ENCODE data around the gene HILPDA. TPM values are rescaled to one million over a fixed set of nuclear protein-coding genes. Genes with fewer than 3 reads are reported as not detected.

Gene HILPDA
- total and polyA plus RNA-seq, 10 of the 15 experiments (the other 5 are each of a cell fraction or from before 2014, with no cell fraction given), result 12.0 to 232 (median 26.4) TPM

DNA sequence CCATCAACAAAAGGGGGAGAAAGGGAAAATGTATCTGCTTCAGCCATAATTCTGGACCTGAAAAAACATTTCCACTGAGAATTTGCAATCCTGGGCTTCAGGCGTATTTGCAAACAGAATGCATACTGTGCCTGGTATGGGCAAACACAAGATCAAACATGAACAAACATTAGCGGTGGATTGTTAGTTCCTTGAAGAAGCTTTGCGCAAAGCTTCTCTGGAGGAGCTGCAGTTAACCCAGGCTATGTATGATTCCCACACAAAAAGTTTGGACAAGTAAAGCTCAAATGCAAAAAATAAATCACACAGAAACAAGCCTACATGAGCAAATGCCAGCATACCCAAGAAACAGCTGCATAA lies 20.4 kb upstream of the HILPDA start:
- WGBS (ENCODE audit: insufficient coverage, insufficient replicate concordance, low lambda C conversion rate, missing lambda C conversion rate), result 87% methylated on average over 3 of the region's 3 CpGs
- SMC1A ChIA-PET (ENCODE audit: uncharacterized antibody, unreplicated experiment), result interaction anchor here (0.7 to 14.8 kb wide), 8 partner anchors 8 to 245 kb away, joined by 3 to 296 read pairs (median 4); partner anchors contain the start of gene HILPDA
- Histone ChIP-seq H3K4me1 (ENCODE audit: control insufficient read depth, insufficient read depth, low read length) (peaks cover 4% of the 10 kb centered on the region), H3K27me3 (replicated peaks in 1 of 2; ENCODE audit: control insufficient read depth in 2 of 2, insufficient read depth in 2 of 2, low read length in 1 of 2) (no peaks in the 10 kb centered on the region), H2AFZ (ENCODE audit: control insufficient read depth, low read depth, low read length) (no peak overlapping the region), H4K20me1 (ENCODE audit: control insufficient read depth, insufficient read depth) (no peaks in the 10 kb centered on the region), H3K27ac (ENCODE audit: control insufficient read depth, insufficient read depth) (no peak overlapping the region), H3K9ac (ENCODE audit: control insufficient read depth, insufficient read depth, low read length) (no peak overlapping the region), H3K9me3 (replicated peaks; ENCODE audit: control insufficient read depth, insufficient read depth, low read length) (no peaks in the 10 kb centered on the region; the same call in 1 of the 3 replicates), H3K79me2 (ENCODE audit: control insufficient read depth, insufficient read depth, low read length) (no peaks in the 10 kb centered on the region), H3K4me2 (ENCODE audit: control insufficient read depth, insufficient read depth) (no peak overlapping the region), H3K4me3 (no peak overlapping the region), H3K36me3 (ENCODE audit: control insufficient read depth in 2 of 2, insufficient read depth in 2 of 2, low read length in 1 of 2) (no peaks in the 10 kb centered on the region)
- CTCF ChIA-PET, result interaction anchor here (0.6 to 16.0 kb wide), 9 partner anchors 8 to 48 kb away, joined by 3 to 463 read pairs (median 6); partner anchors contain the start of gene HILPDA
- BruUV-seq (replicated peaks), result no TSS peak
- in situ Hi-C loops (cut with MboI) (no loop called here), intact Hi-C loops (cut with micrococcal nuclease; ENCODE audit: unreplicated experiment) (no loop called here)
- POLR2A ChIA-PET, result interaction anchor here (0.6 to 3.7 kb wide), 4 partner anchors 9 to 26 kb away, joined by 4 to 31 read pairs (median 6); partner anchors contain the start of gene HILPDA
- FAIRE-seq (no peak), ATAC-seq (no peak), DNase-seq (ENCODE audit: low read depth, low spot score) (no peak)
- TF ChIP-seq, protein P1, sequence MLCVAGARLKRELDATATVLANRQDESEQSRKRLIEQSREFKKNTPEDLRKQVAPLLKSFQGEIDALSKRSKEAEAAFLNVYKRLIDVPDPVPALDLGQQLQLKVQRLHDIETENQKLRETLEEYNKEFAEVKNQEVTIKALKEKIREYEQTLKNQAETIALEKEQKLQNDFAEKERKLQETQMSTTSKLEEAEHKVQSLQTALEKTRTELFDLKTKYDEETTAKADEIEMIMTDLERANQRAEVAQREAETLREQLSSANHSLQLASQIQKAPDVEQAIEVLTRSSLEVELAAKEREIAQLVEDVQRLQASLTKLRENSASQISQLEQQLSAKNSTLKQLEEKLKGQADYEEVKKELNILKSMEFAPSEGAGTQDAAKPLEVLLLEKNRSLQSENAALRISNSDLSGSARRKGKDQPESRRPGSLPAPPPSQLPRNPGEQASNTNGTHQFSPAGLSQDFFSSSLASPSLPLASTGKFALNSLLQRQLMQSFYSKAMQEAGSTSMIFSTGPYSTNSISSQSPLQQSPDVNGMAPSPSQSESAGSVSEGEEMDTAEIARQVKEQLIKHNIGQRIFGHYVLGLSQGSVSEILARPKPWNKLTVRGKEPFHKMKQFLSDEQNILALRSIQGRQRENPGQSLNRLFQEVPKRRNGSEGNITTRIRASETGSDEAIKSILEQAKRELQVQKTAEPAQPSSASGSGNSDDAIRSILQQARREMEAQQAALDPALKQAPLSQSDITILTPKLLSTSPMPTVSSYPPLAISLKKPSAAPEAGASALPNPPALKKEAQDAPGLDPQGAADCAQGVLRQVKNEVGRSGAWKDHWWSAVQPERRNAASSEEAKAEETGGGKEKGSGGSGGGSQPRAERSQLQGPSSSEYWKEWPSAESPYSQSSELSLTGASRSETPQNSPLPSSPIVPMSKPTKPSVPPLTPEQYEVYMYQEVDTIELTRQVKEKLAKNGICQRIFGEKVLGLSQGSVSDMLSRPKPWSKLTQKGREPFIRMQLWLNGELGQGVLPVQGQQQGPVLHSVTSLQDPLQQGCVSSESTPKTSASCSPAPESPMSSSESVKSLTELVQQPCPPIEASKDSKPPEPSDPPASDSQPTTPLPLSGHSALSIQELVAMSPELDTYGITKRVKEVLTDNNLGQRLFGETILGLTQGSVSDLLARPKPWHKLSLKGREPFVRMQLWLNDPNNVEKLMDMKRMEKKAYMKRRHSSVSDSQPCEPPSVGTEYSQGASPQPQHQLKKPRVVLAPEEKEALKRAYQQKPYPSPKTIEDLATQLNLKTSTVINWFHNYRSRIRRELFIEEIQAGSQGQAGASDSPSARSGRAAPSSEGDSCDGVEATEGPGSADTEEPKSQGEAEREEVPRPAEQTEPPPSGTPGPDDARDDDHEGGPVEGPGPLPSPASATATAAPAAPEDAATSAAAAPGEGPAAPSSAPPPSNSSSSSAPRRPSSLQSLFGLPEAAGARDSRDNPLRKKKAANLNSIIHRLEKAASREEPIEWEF (IDR thresholded peaks at IDR 0.05; ENCODE audit: insufficient replicate concordance, low read depth, low read length), result no peak
- TF ChIP-seq MYB (IDR thresholded peaks at IDR 0.05; ENCODE audit: borderline replicate concordance, low read depth, low read length) (no peak), SRF (IDR thresholded peaks at IDR 0.05; ENCODE audit: low read depth in 2 of 2, low read length in 2 of 2) (no peak), YBX1 (IDR thresholded peaks at IDR 0.05) (no peak), SREBF1 (IDR thresholded peaks at IDR 0.05; ENCODE audit: low read length) (no peak), STAT3 (IDR thresholded peaks at IDR 0.05; ENCODE audit: low read depth, low read length) (no peak), RUNX3 (IDR thresholded peaks at IDR 0.05; ENCODE audit: low read length) (no peak), GABPA (IDR thresholded peaks at IDR 0.05; ENCODE audit: low read depth) (no peak), RELA (IDR thresholded peaks at IDR 0.05; ENCODE audit: borderline replicate concordance, partially characterized antibody) (no peak)
- TF ChIP-seq, protein P2, sequence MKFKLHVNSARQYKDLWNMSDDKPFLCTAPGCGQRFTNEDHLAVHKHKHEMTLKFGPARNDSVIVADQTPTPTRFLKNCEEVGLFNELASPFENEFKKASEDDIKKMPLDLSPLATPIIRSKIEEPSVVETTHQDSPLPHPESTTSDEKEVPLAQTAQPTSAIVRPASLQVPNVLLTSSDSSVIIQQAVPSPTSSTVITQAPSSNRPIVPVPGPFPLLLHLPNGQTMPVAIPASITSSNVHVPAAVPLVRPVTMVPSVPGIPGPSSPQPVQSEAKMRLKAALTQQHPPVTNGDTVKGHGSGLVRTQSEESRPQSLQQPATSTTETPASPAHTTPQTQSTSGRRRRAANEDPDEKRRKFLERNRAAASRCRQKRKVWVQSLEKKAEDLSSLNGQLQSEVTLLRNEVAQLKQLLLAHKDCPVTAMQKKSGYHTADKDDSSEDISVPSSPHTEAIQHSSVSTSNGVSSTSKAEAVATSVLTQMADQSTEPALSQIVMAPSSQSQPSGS (IDR thresholded peaks at IDR 0.05; ENCODE audit: low read length), result no peak
- TF ChIP-seq, protein P3, sequence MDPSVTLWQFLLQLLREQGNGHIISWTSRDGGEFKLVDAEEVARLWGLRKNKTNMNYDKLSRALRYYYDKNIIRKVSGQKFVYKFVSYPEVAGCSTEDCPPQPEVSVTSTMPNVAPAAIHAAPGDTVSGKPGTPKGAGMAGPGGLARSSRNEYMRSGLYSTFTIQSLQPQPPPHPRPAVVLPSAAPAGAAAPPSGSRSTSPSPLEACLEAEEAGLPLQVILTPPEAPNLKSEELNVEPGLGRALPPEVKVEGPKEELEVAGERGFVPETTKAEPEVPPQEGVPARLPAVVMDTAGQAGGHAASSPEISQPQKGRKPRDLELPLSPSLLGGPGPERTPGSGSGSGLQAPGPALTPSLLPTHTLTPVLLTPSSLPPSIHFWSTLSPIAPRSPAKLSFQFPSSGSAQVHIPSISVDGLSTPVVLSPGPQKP (IDR thresholded peaks at IDR 0.05; ENCODE audit: low read depth, low read length), result no peak
- TF ChIP-seq, protein P4, sequence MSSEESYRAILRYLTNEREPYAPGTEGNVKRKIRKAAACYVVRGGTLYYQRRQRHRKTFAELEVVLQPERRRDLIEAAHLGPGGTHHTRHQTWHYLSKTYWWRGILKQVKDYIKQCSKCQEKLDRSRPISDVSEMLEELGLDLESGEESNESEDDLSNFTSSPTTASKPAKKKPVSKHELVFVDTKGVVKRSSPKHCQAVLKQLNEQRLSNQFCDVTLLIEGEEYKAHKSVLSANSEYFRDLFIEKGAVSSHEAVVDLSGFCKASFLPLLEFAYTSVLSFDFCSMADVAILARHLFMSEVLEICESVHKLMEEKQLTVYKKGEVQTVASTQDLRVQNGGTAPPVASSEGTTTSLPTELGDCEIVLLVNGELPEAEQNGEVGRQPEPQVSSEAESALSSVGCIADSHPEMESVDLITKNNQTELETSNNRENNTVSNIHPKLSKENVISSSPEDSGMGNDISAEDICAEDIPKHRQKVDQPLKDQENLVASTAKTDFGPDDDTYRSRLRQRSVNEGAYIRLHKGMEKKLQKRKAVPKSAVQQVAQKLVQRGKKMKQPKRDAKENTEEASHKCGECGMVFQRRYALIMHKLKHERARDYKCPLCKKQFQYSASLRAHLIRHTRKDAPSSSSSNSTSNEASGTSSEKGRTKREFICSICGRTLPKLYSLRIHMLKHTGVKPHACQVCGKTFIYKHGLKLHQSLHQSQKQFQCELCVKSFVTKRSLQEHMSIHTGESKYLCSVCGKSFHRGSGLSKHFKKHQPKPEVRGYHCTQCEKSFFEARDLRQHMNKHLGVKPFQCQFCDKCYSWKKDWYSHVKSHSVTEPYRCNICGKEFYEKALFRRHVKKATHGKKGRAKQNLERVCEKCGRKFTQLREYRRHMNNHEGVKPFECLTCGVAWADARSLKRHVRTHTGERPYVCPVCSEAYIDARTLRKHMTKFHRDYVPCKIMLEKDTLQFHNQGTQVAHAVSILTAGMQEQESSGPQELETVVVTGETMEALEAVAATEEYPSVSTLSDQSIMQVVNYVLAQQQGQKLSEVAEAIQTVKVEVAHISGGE (CRISPR knock-in tag; IDR thresholded peaks at IDR 0.05), result no peak
- RAD21 ChIA-PET (ENCODE audit: unreplicated experiment), result interaction anchor here (1.2 to 2.0 kb wide), 7 partner anchors 9 to 31 kb away, joined by 4 to 15 read pairs (median 7); partner anchors contain the start of gene HILPDA

All from GM12878 (cell line).